Coronary artery (tissue), 2 donors: Measurements from ENCODE around the gene DYNC1I1.

ENCODE experiments used
- DNase-seq: peaks from one replicate; pipeline ENCODE4 v3.0.0-alpha.2; 2017; ENCODE audit warnings: low spot score
- H3K27ac ChIP-seq, 2 donors: fragments of 200-600 bp; sonication (generic); one replicate each; pipeline ENCODE4 v1.5.1; 2016 to 2019
- H3K4me3 ChIP-seq: fragments of 200-600 bp; sonication (generic); 2 replicates; pipeline ENCODE4 v1.5.1; 2016; ENCODE audit warnings: mild to moderate bottlenecking, moderate library complexity
- TF ChIP-seq, protein P1 (sequence below): fragments of 200-600 bp; sonication (generic); IDR thresholded peaks from one replicate; pipeline ENCODE4 v1.5.1; 2019; ENCODE audit warnings: antibody characterized with exemption

DYNC1I1 gene

DNA sequence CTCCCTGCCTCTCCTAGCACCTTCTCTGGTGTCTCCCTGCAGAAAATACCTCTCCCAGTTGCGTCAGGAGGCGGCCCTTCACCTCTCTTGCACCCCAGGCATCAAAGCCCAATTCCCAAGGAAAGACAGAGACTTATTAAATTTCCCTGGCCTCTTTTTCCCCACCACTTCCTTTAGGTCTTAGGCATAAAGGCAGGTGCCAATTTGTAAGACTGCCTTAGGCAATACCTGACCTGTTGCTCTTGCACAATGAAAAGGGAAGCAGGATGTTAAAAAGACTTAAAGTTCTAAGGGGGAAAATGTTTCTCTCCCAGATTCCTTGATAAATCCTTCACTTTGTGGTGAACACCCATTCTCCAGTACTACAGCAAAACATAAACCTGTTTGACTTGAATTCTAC is 362.9 kb downstream of the DYNC1I1 start:
- Histone ChIP-seq H3K27ac (no peak overlapping the region), H3K4me3 (no peak overlapping the region)
- TF ChIP-seq, protein P1, sequence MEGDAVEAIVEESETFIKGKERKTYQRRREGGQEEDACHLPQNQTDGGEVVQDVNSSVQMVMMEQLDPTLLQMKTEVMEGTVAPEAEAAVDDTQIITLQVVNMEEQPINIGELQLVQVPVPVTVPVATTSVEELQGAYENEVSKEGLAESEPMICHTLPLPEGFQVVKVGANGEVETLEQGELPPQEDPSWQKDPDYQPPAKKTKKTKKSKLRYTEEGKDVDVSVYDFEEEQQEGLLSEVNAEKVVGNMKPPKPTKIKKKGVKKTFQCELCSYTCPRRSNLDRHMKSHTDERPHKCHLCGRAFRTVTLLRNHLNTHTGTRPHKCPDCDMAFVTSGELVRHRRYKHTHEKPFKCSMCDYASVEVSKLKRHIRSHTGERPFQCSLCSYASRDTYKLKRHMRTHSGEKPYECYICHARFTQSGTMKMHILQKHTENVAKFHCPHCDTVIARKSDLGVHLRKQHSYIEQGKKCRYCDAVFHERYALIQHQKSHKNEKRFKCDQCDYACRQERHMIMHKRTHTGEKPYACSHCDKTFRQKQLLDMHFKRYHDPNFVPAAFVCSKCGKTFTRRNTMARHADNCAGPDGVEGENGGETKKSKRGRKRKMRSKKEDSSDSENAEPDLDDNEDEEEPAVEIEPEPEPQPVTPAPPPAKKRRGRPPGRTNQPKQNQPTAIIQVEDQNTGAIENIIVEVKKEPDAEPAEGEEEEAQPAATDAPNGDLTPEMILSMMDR: no peak
- DNase-seq: no peak

DNA sequence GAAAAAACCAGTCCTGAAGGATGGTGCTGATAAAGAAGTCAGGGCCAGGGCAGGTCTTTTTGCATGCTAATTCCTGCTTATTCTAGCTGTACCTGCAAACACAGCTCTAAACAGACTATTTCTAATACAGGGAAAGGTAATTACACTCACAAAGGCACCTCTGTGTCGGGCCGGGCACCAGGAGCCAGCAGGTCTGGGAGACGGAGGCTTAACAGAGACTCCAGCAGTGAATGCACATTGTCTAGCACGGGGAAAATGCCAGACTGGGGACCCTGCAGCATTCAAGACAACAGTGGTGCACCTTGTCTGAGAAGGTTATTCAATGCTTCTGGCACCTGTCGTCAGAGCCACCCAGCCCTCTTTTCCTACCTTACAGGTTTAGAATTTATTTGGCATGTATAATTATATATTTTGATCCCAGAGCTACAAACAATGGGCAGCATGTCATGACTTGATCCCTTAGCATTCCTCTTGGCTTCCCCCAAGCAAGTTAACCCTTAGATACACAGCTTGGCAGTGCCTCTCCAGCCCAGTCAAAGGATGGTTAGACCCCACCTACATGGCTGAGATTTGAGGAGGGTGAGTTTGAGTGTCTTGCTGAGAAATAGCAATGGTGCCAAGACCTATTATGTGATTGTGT is 364.4 kb downstream of the DYNC1I1 start:
- H3K4me3 ChIP-seq: no peak overlapping the region
- DNase-seq: no peak
- TF ChIP-seq, protein P1: no peak
- no peak overlapping the region for H3K27ac ChIP-seq

DNA sequence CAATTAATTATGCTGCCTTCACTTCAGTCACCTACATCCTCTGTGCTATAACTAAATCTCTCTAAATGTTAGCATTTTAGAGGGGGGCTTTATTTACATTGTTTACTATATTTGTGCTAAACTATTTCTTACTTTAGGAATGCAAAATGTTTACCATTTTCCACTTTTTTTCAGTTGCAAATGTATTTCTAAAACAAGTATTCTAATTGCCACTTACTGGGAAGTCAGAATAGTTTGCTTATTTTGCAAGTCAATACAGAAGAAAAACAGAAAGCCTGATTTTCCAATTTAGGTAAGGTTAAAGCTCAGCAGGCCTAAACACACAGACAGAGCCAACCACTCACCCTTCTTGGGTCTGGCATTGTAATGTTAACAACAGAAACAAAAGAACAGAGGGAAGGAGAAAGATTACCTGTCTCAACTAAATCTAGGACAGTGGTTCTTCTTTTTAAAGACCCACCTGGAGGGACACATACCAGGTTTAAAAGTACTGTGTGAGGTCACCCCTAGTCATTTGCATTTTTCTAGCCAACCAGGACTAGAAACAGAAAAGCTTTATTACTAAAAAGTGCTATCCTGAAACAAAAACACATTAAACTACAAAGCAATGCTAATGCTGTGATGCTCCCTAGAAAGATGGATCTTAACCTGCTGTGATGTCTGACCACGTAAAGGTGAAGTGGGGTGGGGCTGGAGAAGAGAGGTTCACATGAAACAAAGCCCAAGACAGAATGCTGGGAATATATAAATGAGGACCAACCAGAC is 371.3 kb downstream of the DYNC1I1 start:
- no peak overlapping the region for H3K27ac ChIP-seq
- TF ChIP-seq, protein P1: no peak
- DNase-seq: no peak
- H3K4me3 ChIP-seq: no peak overlapping the region

DNA sequence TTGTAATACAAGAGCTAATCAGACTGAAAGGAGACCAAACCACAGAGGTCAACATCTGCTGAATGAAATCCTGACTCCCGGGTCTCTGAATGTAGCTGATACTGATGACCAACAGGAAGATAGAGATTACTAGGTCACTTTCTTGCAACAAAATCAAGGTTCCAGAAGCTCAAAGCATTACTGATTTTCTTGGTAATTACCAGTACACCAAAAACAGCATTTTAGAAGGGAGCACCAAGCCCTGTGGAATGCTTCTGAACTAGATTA is 371.8 kb downstream of the DYNC1I1 start:
- Histone ChIP-seq H3K4me3 (no peak overlapping the region), H3K27ac (no peak overlapping the region)
- TF ChIP-seq, protein P1: no peak
- no peak for DNase-seq
